SK-N-MC (cell line): ENCODE data around the gene WDR72.

ENCODE experiments used
- EZH2 ChIP-seq: fragments of 200-600 bp; sonication (generic); IDR thresholded peaks from one replicate; pipeline ENCODE4 v1.6.1; 2017; ENCODE audit warnings: antibody characterized with exemption
- FOXP2 ChIP-seq: optimal IDR thresholded peaks from 2 replicates; pipeline ENCODE3; 2011; ENCODE audit warnings: mild to moderate bottlenecking, moderate library complexity; ENCODE audit not compliant: insufficient read depth; ENCODE audit errors: extremely low read length, control extremely low read depth
- POLR2AphosphoS5 ChIP-seq: IDR thresholded peaks from 2 replicates; pipeline ENCODE4 v1.6.1; 2012; ENCODE audit warnings: mild to moderate bottlenecking, low read depth, low read length, borderline replicate concordance

DNA sequence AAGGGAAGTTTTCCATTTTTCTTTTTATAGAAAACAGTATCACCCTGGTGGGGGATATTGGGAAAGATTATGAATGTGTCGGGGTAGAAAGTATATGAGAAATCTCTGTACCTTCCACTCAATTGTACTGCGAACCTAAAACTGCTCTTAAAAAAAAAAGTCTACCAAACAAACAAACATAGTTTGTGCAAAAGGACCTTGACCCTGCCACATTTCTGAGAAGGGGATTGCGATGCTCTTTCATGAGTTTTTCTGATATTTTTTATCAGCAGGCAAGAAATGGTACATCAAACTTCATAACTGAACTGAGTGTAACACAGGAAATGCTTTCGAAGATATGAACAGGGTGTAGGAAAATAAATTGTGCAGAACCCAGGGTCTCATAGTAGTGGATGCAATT, 286.0 kb downstream of the WDR72 start:
- TF ChIP-seq POLR2AphosphoS5 (no peak), FOXP2 (no peak), EZH2 (no peak)
